ENCODE measurements around the gene MED13L. TPM values are rescaled to one million over a fixed set of nuclear protein-coding genes. Genes with fewer than 3 reads are reported as not detected.
A peak's percentile ranks its signal among the peaks of the same experiment; 100 is the strongest.

MED13L gene
- total RNA-seq, 1 donor from 2014 or later: 97.7 TPM

DNA sequence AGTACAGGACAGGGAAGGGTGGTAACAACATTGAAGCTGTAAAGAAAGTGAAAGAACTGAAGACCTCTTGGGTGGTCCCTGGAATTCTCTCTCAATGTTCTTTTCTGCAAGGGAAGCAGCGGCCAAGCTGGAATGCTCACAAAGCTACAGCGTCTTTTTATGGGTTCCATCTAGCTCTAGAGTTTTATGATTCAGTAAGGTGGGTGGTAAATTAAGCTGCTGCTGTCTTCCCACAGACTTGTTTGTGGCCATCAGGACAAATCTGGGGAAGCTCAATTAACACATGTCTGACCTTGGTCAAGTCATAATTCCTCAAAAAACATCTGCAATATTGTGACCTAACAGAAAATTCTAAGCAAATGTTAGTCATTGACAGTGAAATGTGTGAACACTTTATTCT lies 139.1 kb downstream of the MED13L start:
- no peak overlapping the region for H3K27ac Mint-ChIP-seq
- no peak for TF ChIP-seq CTCF (conservative IDR thresholded peaks at IDR 0.05)
- H3K36me3 Mint-ChIP-seq: no peaks in the 10 kb centered on the region
- H3K27me3 Mint-ChIP-seq: no peaks in the 10 kb centered on the region
- H3K4me1 Mint-ChIP-seq (ENCODE audit: unreplicated experiment): peaks cover 57% of the 10 kb centered on the region
- peaks cover 4% of the 10 kb centered on the region for H3K9me3 Mint-ChIP-seq
- no peak for DNase-seq (ENCODE audit: extremely low spot score, unreplicated experiment)
- no peak overlapping the region for H3K4me3 Mint-ChIP-seq

DNA sequence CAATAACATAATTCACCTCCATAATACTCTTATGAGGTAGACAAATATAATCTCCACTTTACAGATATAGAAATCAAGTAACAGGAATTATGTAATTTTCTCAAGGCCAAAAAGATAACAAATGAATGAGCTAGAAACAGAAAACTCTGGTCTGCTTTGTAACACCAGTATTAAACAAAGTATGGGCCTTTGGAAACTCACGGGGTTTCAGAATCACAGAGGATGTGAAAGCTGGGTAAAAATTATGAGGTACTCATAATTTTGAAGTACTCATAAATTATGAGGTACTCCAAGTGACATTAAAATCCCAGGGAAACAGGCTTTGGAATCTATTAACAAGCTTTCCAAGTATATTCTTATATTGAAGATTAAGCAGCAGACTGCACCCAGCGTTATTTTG lies 140.2 kb downstream of the MED13L start:
- DNase-seq (ENCODE audit: extremely low spot score, unreplicated experiment): no peak
- H3K4me3 Mint-ChIP-seq: no peak overlapping the region
- no peak overlapping the region for H3K27ac Mint-ChIP-seq
- H3K27me3 Mint-ChIP-seq: no peaks in the 10 kb centered on the region
- no peak for TF ChIP-seq CTCF (conservative IDR thresholded peaks at IDR 0.05)
- no peaks in the 10 kb centered on the region for H3K36me3 Mint-ChIP-seq
- H3K9me3 Mint-ChIP-seq: peaks cover 4% of the 10 kb centered on the region
- peaks cover 56% of the 10 kb centered on the region for H3K4me1 Mint-ChIP-seq (ENCODE audit: unreplicated experiment)

DNA sequence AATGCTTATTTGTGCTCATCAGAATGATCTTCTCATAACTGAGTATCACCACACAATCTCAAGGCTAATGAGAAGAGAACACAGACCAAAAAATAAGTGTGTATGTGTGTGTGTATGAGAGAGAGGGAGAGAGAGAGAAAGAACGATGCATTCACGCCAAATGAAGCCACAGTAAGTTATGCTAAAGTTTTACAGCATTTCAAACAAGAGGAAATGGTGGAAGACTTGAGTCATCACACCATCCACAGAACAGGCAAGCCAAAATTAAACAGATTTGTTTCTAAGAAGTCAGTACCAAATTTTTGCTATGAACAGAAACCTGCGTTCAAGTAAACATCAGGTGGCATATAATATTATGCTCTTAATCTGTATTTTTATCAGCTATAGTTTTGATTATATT lies 141.2 kb downstream of the MED13L start:
- no peak overlapping the region for H3K27ac Mint-ChIP-seq
- no peaks in the 10 kb centered on the region for H3K27me3 Mint-ChIP-seq
- H3K4me1 Mint-ChIP-seq (ENCODE audit: unreplicated experiment): peaks cover 51% of the 10 kb centered on the region
- no peak overlapping the region for H3K4me3 Mint-ChIP-seq
- peaks cover 4% of the 10 kb centered on the region for H3K9me3 Mint-ChIP-seq
- H3K36me3 Mint-ChIP-seq: no peaks in the 10 kb centered on the region
- DNase-seq (ENCODE audit: extremely low spot score, unreplicated experiment): no peak
- TF ChIP-seq CTCF (conservative IDR thresholded peaks at IDR 0.05): no peak

- H3K4me1 Mint-ChIP-seq (ENCODE audit: unreplicated experiment): peaks cover 58% of the 10 kb centered on the region
- peak overlapping the region; percentile 22 for H3K27ac Mint-ChIP-seq
- no peak for DNase-seq (ENCODE audit: extremely low spot score, unreplicated experiment)
- H3K9me3 Mint-ChIP-seq: peaks cover 4% of the 10 kb centered on the region
- no peak overlapping the region for H3K4me3 Mint-ChIP-seq
- TF ChIP-seq CTCF (conservative IDR thresholded peaks at IDR 0.05): no peak
- H3K27me3 Mint-ChIP-seq: no peaks in the 10 kb centered on the region
- H3K36me3 Mint-ChIP-seq: no peaks in the 10 kb centered on the region
Measured at GRCh38 chr12:116135209-116135930, 142.1 kb downstream of the MED13L start.

- no peaks in the 10 kb centered on the region for H3K36me3 Mint-ChIP-seq
- H3K9me3 Mint-ChIP-seq: peaks cover 4% of the 10 kb centered on the region
- TF ChIP-seq CTCF (conservative IDR thresholded peaks at IDR 0.05): no peak
- DNase-seq (ENCODE audit: extremely low spot score, unreplicated experiment): no peak
- H3K4me3 Mint-ChIP-seq: no peak overlapping the region
- H3K27me3 Mint-ChIP-seq: no peaks in the 10 kb centered on the region
- peaks cover 52% of the 10 kb centered on the region for H3K4me1 Mint-ChIP-seq (ENCODE audit: unreplicated experiment)
- H3K27ac Mint-ChIP-seq: no peak overlapping the region
Measured at GRCh38 chr12:116133636-116134214, 143.8 kb downstream of the MED13L start.

All from type B pancreatic cell (in vitro differentiated cells).